HCT116 (cell line): ENCODE results near the gene MRPL20. TPM values are rescaled to one million over a fixed set of nuclear protein-coding genes. Genes with fewer than 3 reads are reported as not detected.

Experiments used
- ATAC-seq: fragments of 200-7000 bp; cut with Tn5 transposase; 2 replicates; pipeline ENCODE4 v1.9.1; 2020; ENCODE audit warnings: mild to moderate bottlenecking, moderate library complexity
- BruUV-seq: library from RNA; stranded (reverse); fragments of 400-500 nt; replicated peaks from 2 replicates; lab custom pipeline; 2021; lab: Mats Ljungman, UMichigan
- CTCF ChIA-PET: fragments of 300-600 bp; sonication (Branson Sonifier 250); formaldehyde crosslinking; loops from one replicate; lab custom pipeline; 2021; ENCODE audit warnings: antibody characterized with exemption; lab: Charles Lee
- POLR2A ChIA-PET: fragments of 300-600, 350-600 bp; sonication (Branson Sonifier 250); formaldehyde crosslinking; loops from one replicate; lab custom pipeline; 2021; ENCODE audit warnings: antibody characterized with exemption; lab: Charles Lee
- RAD21 ChIA-PET, 2 experiments: fragments of 300-600 bp; sonication (Branson Sonifier 250); formaldehyde crosslinking; loops; one replicate each; lab custom pipeline; 2023; ENCODE audit warnings: low total read pairs in 2 of 2; ENCODE audit not compliant: uncharacterized antibody in 2 of 2, unreplicated experiment in 2 of 2, low non-redundant PET in 1 of 2; lab: Charles Lee
- DNase-seq: peaks from one replicate; pipeline ENCODE4 v3.0.0-alpha.2; 2010; ENCODE audit warnings: low read depth, low spot score
- H2AFZ ChIP-seq: fragments of 200-600 bp; shearing (Covaris generic), sonication (generic); 2 replicates; pipeline ENCODE4 v1.6.1; 2017; ENCODE audit warnings: low read depth, mixed run types, mixed read lengths, antibody characterized with exemption, low read length; ENCODE audit not compliant: poor library complexity, severe bottlenecking
- H3K27ac ChIP-seq: 2 replicates; pipeline ENCODE4 v1.5.1; 2012; ENCODE audit warnings: low read depth, low read length
- H3K27me3 ChIP-seq: fragments of 200-600 bp; sonication (generic); 2 replicates; pipeline ENCODE4 v1.6.1; 2016; ENCODE audit warnings: mixed run types, low read length, mixed read lengths; ENCODE audit not compliant: insufficient read depth
- H3K36me3 ChIP-seq, 2 experiments: fragments of 200-500 bp in 1 of 2; fragments of 200-600 bp in 1 of 2; sonication (Bioruptor generic) in 1 of 2; sonication (generic) in 1 of 2; 2 replicates each; pipeline versions ENCODE4 v1.5.1 to v1.6.1; 2014 to 2016; ENCODE audit warnings: low read length in 2 of 2, inconsistent platforms in 1 of 2, mixed read lengths in 1 of 2, mixed run types in 1 of 2; ENCODE audit not compliant: insufficient read depth in 2 of 2, control insufficient read depth in 1 of 2
- H3K4me1 ChIP-seq, 2 experiments: fragments of 200-600 bp in 1 of 2; sonication (generic) in 1 of 2; 2 replicates each; pipeline versions ENCODE4 v1.5.1 to v1.6.1; 2012 to 2017; ENCODE audit warnings: low read length in 2 of 2, inconsistent platforms in 1 of 2, mild to moderate bottlenecking in 1 of 2, mixed read lengths in 1 of 2, mixed run types in 1 of 2, moderate library complexity in 1 of 2; ENCODE audit not compliant: insufficient read depth in 2 of 2, control insufficient read depth in 1 of 2
- H3K4me2 ChIP-seq: fragments of 200-600 bp; sonication (generic); 2 replicates; pipeline ENCODE4 v1.6.1; 2017; ENCODE audit warnings: mixed run types, low read length, mixed read lengths
- H3K4me3 ChIP-seq, 2 experiments: fragments of 200-600 bp in 1 of 2; sonication (generic) in 1 of 2; replicated peaks in 1 of 2; 2 replicates each; pipeline ENCODE4 v1.5.1; 2011 to 2016; ENCODE audit warnings: low read length in 2 of 2, control low read depth in 1 of 2, low read depth in 1 of 2, mild to moderate bottlenecking in 1 of 2, mixed read lengths in 1 of 2, mixed run types in 1 of 2
- H3K79me2 ChIP-seq: fragments of 200-600 bp; sonication (generic); 2 replicates; pipeline ENCODE4 v1.6.1; 2017; ENCODE audit warnings: mild to moderate bottlenecking, mixed run types, low read length, moderate library complexity, mixed read lengths; ENCODE audit not compliant: insufficient read depth
- H3K9ac ChIP-seq: fragments of 200-600 bp; sonication (generic); 2 replicates; pipeline ENCODE4 v1.6.1; 2016; ENCODE audit warnings: low read length, mixed read lengths
- H3K9me2 ChIP-seq: fragments of 200-600 bp; sonication (generic), shearing (Covaris generic); 2 replicates; pipeline ENCODE4 v1.6.1; 2017; ENCODE audit warnings: mixed run types, mild to moderate bottlenecking, moderate library complexity; ENCODE audit not compliant: insufficient read depth
- H3K9me3 ChIP-seq, 2 experiments: fragments of 200-500 bp in 1 of 2; fragments of 200-600 bp in 1 of 2; sonication (Bioruptor generic) in 1 of 2; sonication (generic) in 1 of 2; 2 replicates each; pipeline ENCODE4 v1.6.1; 2014 to 2017; ENCODE audit warnings: low read length in 2 of 2, mixed read lengths in 2 of 2, inconsistent platforms in 1 of 2, low read depth in 1 of 2, mild to moderate bottlenecking in 1 of 2, mixed run types in 1 of 2, moderate library complexity in 1 of 2; ENCODE audit not compliant: control insufficient read depth in 1 of 2, insufficient read depth in 1 of 2
- H4K20me1 ChIP-seq: fragments of 200-600 bp; sonication (generic), shearing (Covaris generic); 2 replicates; pipeline ENCODE4 v1.6.1; 2017; ENCODE audit warnings: mixed run types, mild to moderate bottlenecking, moderate library complexity; ENCODE audit not compliant: insufficient read depth
- JUND ChIP-seq: IDR thresholded peaks from 2 replicates; pipeline ENCODE4 v1.6.1; 2012
- POLR2A ChIP-seq: IDR thresholded peaks from 2 replicates; pipeline ENCODE4 v1.7.0; 2011; ENCODE audit warnings: borderline replicate concordance; ENCODE audit not compliant: insufficient read depth, insufficient read length; ENCODE audit errors: extremely low read depth
- SRF ChIP-seq: IDR thresholded peaks from 2 replicates; pipeline ENCODE4 v1.6.1; 2012; ENCODE audit warnings: low read depth
- YY1 ChIP-seq: IDR thresholded peaks from 2 replicates; pipeline ENCODE4 v1.6.1; 2011; ENCODE audit warnings: low read length, low read depth, moderate library complexity, mild to moderate bottlenecking; ENCODE audit not compliant: insufficient replicate concordance; ENCODE audit errors: extremely low read depth
- intact Hi-C: fragments of 100-400 bp; cut with micrococcal nuclease; formaldehyde crosslinking; loops from 2 replicates; pipeline ENCODE4 v1.10.0; 2022
- total RNA-seq: library from RNA; stranded (reverse); gene quantifications from one replicate; pipeline ENCODE4 v1.2.1, GENCODE V29; 2021; ENCODE audit not compliant: unreplicated experiment
- TF ChIP-seq, protein P1 (sequence below): IDR thresholded peaks from 2 replicates; pipeline ENCODE4 v1.6.1; 2012
- TF ChIP-seq, protein P2 (sequence below), 3 experiments: fragments of 200-600 bp in 1 of 3; sonication (generic) in 1 of 3; IDR thresholded peaks in 2 of 3; conservative IDR thresholded peaks in 1 of 3; 2 replicates each; pipeline ENCODE4 v1.5.1; 2012 to 2017; ENCODE audit warnings: low read depth in 2 of 3, low read length in 2 of 3, antibody characterized with exemption in 1 of 3, borderline replicate concordance in 1 of 3, control low read depth in 1 of 3, mild to moderate bottlenecking in 1 of 3, mixed read lengths in 1 of 3, mixed run types in 1 of 3, moderate library complexity in 1 of 3; ENCODE audit not compliant: insufficient read depth in 1 of 3

The MRPL20 gene
- total RNA-seq, 1 experiment from 2014 or later: 131 TPM

DNA sequence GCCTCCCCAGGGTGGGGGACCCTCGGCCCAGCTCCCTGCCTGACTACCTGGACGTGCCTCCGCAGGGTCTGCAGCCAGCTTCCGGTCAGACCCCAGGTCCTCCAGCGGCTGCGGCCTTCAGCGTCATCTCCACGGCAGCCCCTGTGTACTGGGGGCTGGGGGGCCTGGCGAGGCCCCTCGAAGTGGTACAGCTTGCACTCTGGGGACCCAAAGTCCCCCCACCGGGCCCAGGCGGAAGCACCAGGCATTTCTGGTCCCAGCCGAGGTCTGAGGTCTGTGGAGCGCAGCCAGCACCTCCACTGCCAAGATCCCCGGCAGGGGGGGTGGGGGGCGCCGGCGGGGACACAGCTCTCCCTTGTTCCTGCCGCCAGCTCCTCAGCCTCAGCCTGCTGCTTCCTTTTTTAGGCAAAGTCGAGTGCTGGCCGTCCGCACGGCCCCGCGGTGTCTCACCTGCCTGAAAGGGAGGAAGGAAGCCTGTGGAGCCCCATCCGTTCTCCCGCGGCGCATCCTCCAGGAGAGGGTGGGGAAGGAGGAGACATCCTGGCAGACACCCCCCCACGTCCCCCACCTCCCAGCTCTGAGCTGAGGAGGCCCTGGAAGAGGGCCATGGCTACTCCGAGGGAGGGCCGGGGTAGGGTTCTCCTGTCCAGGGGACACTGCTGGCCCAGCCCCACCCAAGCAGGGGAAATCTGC lies 27.2 kb upstream of the MRPL20 start:
- TF ChIP-seq, protein P1, sequence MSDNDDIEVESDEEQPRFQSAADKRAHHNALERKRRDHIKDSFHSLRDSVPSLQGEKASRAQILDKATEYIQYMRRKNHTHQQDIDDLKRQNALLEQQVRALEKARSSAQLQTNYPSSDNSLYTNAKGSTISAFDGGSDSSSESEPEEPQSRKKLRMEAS: no peak
- TF ChIP-seq YY1 (no peak), JUND (no peak), SRF (no peak), POLR2A (no peak)
- TF ChIP-seq, protein P2, sequence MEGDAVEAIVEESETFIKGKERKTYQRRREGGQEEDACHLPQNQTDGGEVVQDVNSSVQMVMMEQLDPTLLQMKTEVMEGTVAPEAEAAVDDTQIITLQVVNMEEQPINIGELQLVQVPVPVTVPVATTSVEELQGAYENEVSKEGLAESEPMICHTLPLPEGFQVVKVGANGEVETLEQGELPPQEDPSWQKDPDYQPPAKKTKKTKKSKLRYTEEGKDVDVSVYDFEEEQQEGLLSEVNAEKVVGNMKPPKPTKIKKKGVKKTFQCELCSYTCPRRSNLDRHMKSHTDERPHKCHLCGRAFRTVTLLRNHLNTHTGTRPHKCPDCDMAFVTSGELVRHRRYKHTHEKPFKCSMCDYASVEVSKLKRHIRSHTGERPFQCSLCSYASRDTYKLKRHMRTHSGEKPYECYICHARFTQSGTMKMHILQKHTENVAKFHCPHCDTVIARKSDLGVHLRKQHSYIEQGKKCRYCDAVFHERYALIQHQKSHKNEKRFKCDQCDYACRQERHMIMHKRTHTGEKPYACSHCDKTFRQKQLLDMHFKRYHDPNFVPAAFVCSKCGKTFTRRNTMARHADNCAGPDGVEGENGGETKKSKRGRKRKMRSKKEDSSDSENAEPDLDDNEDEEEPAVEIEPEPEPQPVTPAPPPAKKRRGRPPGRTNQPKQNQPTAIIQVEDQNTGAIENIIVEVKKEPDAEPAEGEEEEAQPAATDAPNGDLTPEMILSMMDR (IDR thresholded peaks at IDR 0.05 in 2 of 3, conservative IDR thresholded peaks at IDR 0.05 in 1 of 3; ENCODE audit: borderline replicate concordance in 1 of 3, insufficient read depth in 1 of 3, low read depth in 2 of 3, low read length in 2 of 3): no peak
- Histone ChIP-seq H3K79me2 (peaks cover 33% of the 10 kb centered on the region; the same call in 1 of the 2 replicates), H3K27me3 (no peaks in the 10 kb centered on the region), H3K4me3 (peak overlapping the region; percentile 80 to 92), H3K9ac (peak overlapping the region; percentile 88), H4K20me1 (no peaks in the 10 kb centered on the region), H3K27ac (peak overlapping the region; percentile 99), H2AFZ (no peak overlapping the region), H3K4me2 (peak overlapping the region; percentile 99), H3K9me2 (no peaks in the 10 kb centered on the region), H3K4me1 (peaks cover 45 to 67% of the 10 kb centered on the region in 2 experiments), H3K36me3 (no peaks in the 10 kb centered on the region), H3K9me3 (no peaks in the 10 kb centered on the region)
- ChIA-PET POLR2A (interaction anchor here (0.9 to 1.5 kb wide), 3 partner anchors 10 to 59 kb away, joined by 3 to 5 read pairs (median 3); partner anchors contain the start of genes AURKAIP1 and CCNL2), RAD21 (interaction anchor here (1.2 to 1.4 kb wide), 2 partner anchors 9 to 28 kb away, joined by 3 read pairs; no protein-coding TSS in a partner anchor), CTCF (no interaction called here)
- no TSS peak for BruUV-seq
- intact Hi-C loops: no loop called here
- DNase-seq: no peak
- peak; percentile 15 for ATAC-seq
